Esophagus squamous epithelium (tissue), 5 donors: ENCODE measurements around the gene CREBRF. TPM values are rescaled to one million over a fixed set of nuclear protein-coding genes. Genes with fewer than 3 reads are reported as not detected.
"Not testable (repeated sequence)": the region's sequence is repeated elsewhere in the genome, so short reads cannot be mapped to it uniquely, and the experiment has no call there.

Experiments
- DNase-seq: peaks from one replicate; lab custom pipeline; 2025; lab: John Stamatoyannopoulos, UW
- H3K27ac ChIP-seq, 4 donors: fragments of 200-600 bp; sonication (generic); one replicate each; pipeline ENCODE4 v1.5.1; 2016 to 2019; ENCODE audit warnings: mild to moderate bottlenecking in 1 of 4
- H3K27me3 ChIP-seq, 4 donors: fragments of 200-600 bp; sonication (generic); 1 replicate in 3 of 4; 2 replicates in 1 of 4; pipeline versions ENCODE4 v1.5.1 to v1.6.0; 2017 to 2021; ENCODE audit warnings: antibody characterized with exemption in 1 of 4
- H3K36me3 ChIP-seq, 3 donors: fragments of 200-600 bp; sonication (generic); one replicate each; pipeline ENCODE4 v1.5.1; 2016 to 2019
- H3K4me1 ChIP-seq, 3 donors: fragments of 200-600 bp; sonication (generic); one replicate each; pipeline ENCODE4 v1.5.1; 2017 to 2019
- H3K4me3 ChIP-seq, 4 donors: fragments of 200-600 bp; sonication (generic); 1 replicate in 3 of 4; 2 replicates in 1 of 4; pipeline ENCODE4 v1.5.1; 2016 to 2019; ENCODE audit warnings: mild to moderate bottlenecking in 2 of 4, moderate library complexity in 1 of 4
- H3K9me3 ChIP-seq, 3 donors: fragments of 200-600 bp; sonication (generic); one replicate each; pipeline ENCODE4 v1.5.1; 2016 to 2019
- CTCF ChIP-seq, 6 experiments: fragments of 450-650 bp in 4 of 6; fragments of 200-600 bp in 2 of 6; sonication (generic) in 2 of 6; IDR thresholded peaks; one replicate each; pipeline ENCODE4 v1.5.1; 2016 to 2019; ENCODE audit warnings: antibody characterized with exemption in 6 of 6, mild to moderate bottlenecking in 4 of 6, moderate library complexity in 4 of 6
- POLR2A ChIP-seq, 4 donors: fragments of 450-650 bp; IDR thresholded peaks; one replicate each; pipeline ENCODE4 v1.6.1; 2017; ENCODE audit warnings: antibody characterized with exemption in 4 of 4, mild to moderate bottlenecking in 4 of 4, moderate library complexity in 3 of 4
- WGBS, 2 donors: methylation state at CpG; one replicate each; pipeline ENCODE4 v1.1.5; 2018; 5-methylcytosine and 5-hydroxymethylcytosine counted together
- intact Hi-C: fragments of 100-400 bp; cut with DNase I; formaldehyde crosslinking; loops from one replicate; pipeline ENCODE4 v1.15.0; 2022
- total RNA-seq, 4 donors: library from RNA; depleted of rRNA; stranded (reverse); fragments of >200 nt; gene quantifications; one replicate each; pipeline ENCODE4 v1.1.0, GENCODE V29; 2016
- donor health status: DM: yes; HTN: yes; CAD: no.

Gene CREBRF
- total RNA-seq, 4 donors from 2014 or later: 2.7 to 28.4 (median 7.9) TPM

DNA sequence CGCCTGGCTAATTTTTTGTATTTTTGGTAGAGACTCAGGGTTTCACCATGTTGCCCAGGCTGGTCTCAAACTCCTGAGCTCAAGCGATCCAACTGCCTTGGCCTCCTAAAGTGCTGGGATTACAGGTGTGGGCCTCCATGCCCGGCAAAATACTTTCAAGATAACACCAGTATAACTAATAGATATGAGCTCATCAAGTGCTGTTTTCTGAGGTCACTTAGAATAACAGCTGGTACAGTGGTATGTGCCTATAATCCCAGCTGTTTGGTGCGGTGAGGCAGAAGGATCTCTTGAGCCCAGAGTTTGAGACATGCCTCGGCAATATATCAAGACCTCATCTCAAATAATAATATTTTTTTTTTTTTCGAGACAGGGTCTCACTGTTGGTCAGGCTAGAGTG lies 30.5 kb upstream of the CREBRF start:
- Histone ChIP-seq H3K27me3 (no peaks in the 10 kb centered on the region), H3K27ac (no peak overlapping the region), H3K4me3 (no peak overlapping the region), H3K4me1 (peaks cover 6 to 28% (median 8%) of the 10 kb centered on the region in 3 donors), H3K36me3 (peaks cover 0 to 44% (median 3%) of the 10 kb centered on the region in 3 donors), H3K9me3 (no peaks in the 10 kb centered on the region)
- 88 to 91% methylated on average over 6 of the region's 6 CpGs for WGBS, 2 donors
- TF ChIP-seq POLR2A (IDR thresholded peaks at IDR 0.05) (no peak), CTCF (IDR thresholded peaks at IDR 0.05) (no peak)
- intact Hi-C loops: no loop called here
- no peak for DNase-seq

GRCh38 chr5:173027905-173028304 lies 28.2 kb upstream of the CREBRF start:
- no peaks in the 10 kb centered on the region for H3K9me3 ChIP-seq
- H3K4me1 ChIP-seq: peaks cover 6 to 21% (median 7%) of the 10 kb centered on the region in 3 donors
- H3K4me3 ChIP-seq: no peak overlapping the region
- intact Hi-C loops: no loop called here
- H3K36me3 ChIP-seq: peaks cover 0 to 22% (median 0%) of the 10 kb centered on the region in 3 donors
- TF ChIP-seq CTCF (IDR thresholded peaks at IDR 0.05) (no peak), POLR2A (IDR thresholded peaks at IDR 0.05) (no peak)
- H3K27me3 ChIP-seq: no peaks in the 10 kb centered on the region
- DNase-seq: no peak
- no peak overlapping the region for H3K27ac ChIP-seq
- WGBS, 2 donors: 85 to 86% methylated on average over 7 of the region's 7 CpGs

DNA sequence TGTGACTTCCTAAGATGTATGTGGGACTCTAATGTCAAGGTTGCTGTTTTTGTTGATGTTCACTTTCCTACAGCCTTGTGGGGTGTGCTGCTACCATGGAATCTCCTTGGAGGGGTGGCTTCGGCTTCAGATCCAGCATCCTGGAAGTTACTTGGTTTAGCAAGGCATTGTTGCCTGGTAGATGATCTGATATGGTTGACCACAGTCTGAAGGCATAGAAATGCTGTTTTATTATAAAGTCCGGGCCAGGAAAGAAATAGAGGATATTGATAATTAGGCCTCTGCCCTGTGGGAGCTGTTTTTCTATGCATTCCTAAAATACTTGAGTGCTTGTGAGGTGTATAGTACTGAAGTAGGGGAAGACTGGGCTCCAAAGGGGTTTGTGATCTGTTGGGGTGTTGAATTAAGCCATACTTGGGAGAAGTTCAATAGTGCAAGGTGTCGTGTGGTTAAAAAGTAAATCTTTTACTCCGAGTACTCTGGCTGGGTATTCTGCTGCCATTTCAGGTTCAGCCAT lies 27.3 kb upstream of the CREBRF start:
- H3K27ac ChIP-seq: peak overlapping the region in 2 of 4 donors; percentile 48 to 73
- intact Hi-C loops: no loop called here

GRCh38 chr5:173029499-173029921 lies 26.6 kb upstream of the CREBRF start:
- H3K27me3 ChIP-seq: no peaks in the 10 kb centered on the region
- TF ChIP-seq POLR2A (IDR thresholded peaks at IDR 0.05): no peak
- TF ChIP-seq CTCF (IDR thresholded peaks at IDR 0.05): no peak
- H3K36me3 ChIP-seq: peaks cover 0 to 23% (median 0%) of the 10 kb centered on the region in 3 donors
- peak overlapping the region in 3 of 4 donors; percentile 34 to 73 (median 48) for H3K27ac ChIP-seq
- 43 to 61% methylated on average over 5 of the region's 5 CpGs for WGBS, 2 donors
- peaks cover 6 to 21% (median 7%) of the 10 kb centered on the region in 3 donors for H3K4me1 ChIP-seq
- intact Hi-C loops: no loop called here
- no peaks in the 10 kb centered on the region for H3K9me3 ChIP-seq
- no peak overlapping the region for H3K4me3 ChIP-seq
- no peak for DNase-seq

More for the DNA sequence above, 27.3 kb upstream of the CREBRF start:
- Histone ChIP-seq H3K9me3 (no peaks in the 10 kb centered on the region), H3K36me3 (peaks cover 0 to 17% (median 0%) of the 10 kb centered on the region in 3 donors), H3K4me1 (peaks cover 6 to 21% (median 7%) of the 10 kb centered on the region in 3 donors), H3K27me3 (no peaks in the 10 kb centered on the region), H3K4me3 (no peak overlapping the region)
- no peak for DNase-seq
- WGBS, 2 donors: 69 to 74% methylated on average over 4 of the region's 4 CpGs
- no peak for TF ChIP-seq POLR2A (IDR thresholded peaks at IDR 0.05)
- no peak for TF ChIP-seq CTCF (IDR thresholded peaks at IDR 0.05)

GRCh38 chr5:173032096-173032495 lies 24.1 kb upstream of the CREBRF start:
- DNase-seq, H3K27ac ChIP-seq, intact Hi-C loops, H3K27me3 ChIP-seq, H3K4me3 ChIP-seq, H3K9me3 ChIP-seq: not testable (repeated sequence)
- Histone ChIP-seq H3K36me3 (peaks cover 0 to 45% (median 0%) of the 10 kb centered on the region in 3 donors), H3K4me1 (peaks cover 16 to 44% (median 22%) of the 10 kb centered on the region in 3 donors)
- WGBS, 2 donors: 95 to 98% methylated on average over 3 of the region's 3 CpGs
